Measurements from ENCODE around the gene MAPK10.

DNA sequence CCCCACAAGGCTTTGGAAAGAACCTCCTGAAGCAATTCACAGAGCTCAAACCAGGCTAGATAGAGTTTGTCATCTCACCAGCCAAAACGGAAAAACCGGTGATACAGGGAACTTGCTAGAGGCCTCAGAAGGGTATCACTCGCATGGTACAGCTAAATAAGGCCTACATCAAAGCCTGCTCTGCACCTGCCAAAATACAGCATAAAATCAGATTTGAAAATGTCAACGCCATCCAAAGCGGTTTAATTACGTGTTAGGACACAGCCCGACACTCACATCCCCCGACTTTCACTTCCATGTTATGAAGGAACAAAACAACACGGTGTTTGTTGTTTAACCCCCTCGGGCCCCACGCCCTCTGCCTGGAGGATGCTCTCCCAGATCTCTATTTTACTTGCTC, 65.0 kb downstream of the MAPK10 start:
- TF ChIP-seq, protein P1, sequence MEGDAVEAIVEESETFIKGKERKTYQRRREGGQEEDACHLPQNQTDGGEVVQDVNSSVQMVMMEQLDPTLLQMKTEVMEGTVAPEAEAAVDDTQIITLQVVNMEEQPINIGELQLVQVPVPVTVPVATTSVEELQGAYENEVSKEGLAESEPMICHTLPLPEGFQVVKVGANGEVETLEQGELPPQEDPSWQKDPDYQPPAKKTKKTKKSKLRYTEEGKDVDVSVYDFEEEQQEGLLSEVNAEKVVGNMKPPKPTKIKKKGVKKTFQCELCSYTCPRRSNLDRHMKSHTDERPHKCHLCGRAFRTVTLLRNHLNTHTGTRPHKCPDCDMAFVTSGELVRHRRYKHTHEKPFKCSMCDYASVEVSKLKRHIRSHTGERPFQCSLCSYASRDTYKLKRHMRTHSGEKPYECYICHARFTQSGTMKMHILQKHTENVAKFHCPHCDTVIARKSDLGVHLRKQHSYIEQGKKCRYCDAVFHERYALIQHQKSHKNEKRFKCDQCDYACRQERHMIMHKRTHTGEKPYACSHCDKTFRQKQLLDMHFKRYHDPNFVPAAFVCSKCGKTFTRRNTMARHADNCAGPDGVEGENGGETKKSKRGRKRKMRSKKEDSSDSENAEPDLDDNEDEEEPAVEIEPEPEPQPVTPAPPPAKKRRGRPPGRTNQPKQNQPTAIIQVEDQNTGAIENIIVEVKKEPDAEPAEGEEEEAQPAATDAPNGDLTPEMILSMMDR (IDR thresholded peaks at IDR 0.05), result no peak
- TF ChIP-seq POLR2A (IDR thresholded peaks at IDR 0.05) (no peak), POLR2AphosphoS5 (IDR thresholded peaks at IDR 0.05) (no peak), EP300 (IDR thresholded peaks at IDR 0.05; ENCODE audit: low read depth) (no peak)
